ENCODE results near the gene BMF. TPM values are rescaled to one million over a fixed set of nuclear protein-coding genes. Genes with fewer than 3 reads are reported as not detected.

The BMF gene
- total and polyA plus RNA-seq, 12 donors, result 1.3 to 12.8 (median 7.1) TPM

DNA sequence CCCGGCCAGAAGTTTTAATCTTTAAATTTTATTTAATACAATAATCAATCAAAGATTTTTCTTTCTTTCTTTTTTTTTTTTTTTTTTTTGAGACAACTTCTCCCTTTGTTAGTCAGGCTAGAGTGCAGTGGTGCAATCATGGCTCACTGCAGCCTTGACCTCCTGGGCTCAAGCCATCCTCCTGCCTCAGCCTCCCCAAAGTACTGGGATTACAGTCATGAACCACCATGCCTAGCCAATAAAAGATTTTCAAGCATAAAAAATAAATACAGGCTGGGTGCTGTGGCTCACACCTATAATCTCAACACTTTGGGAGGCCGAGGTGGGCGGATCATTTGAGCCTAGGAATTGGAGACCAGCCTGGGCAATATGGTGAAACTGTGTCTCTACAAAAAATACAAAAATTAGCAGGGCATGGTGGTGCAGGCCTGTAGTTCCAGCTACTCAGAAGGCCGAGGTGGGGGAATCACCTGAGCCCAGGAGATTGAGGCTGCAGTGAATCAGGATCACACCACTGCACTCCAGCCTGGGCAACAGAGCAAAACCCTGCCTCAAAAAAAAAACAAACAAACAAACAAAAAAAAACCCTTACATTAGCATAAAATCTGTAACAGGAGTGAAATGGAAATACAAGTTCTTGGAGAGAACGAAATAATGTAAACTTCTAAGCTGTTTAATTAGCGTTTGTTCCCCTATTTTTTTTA, 40.6 kb downstream of the BMF start:
- H3K4me1 ChIP-seq (replicated peaks in 1 of 2), result peaks cover 23 to 28% of the 10 kb centered on the region in 2 donors
- H3K36me3 ChIP-seq (replicated peaks in 1 of 2), result no peaks in the 10 kb centered on the region
- peak overlapping the region in 1 of 5 donors; percentile 64 for H3K27ac ChIP-seq
- TF ChIP-seq, protein P1, sequence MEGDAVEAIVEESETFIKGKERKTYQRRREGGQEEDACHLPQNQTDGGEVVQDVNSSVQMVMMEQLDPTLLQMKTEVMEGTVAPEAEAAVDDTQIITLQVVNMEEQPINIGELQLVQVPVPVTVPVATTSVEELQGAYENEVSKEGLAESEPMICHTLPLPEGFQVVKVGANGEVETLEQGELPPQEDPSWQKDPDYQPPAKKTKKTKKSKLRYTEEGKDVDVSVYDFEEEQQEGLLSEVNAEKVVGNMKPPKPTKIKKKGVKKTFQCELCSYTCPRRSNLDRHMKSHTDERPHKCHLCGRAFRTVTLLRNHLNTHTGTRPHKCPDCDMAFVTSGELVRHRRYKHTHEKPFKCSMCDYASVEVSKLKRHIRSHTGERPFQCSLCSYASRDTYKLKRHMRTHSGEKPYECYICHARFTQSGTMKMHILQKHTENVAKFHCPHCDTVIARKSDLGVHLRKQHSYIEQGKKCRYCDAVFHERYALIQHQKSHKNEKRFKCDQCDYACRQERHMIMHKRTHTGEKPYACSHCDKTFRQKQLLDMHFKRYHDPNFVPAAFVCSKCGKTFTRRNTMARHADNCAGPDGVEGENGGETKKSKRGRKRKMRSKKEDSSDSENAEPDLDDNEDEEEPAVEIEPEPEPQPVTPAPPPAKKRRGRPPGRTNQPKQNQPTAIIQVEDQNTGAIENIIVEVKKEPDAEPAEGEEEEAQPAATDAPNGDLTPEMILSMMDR (IDR thresholded peaks at IDR 0.05), result no peak
- TF ChIP-seq POLR2A (IDR thresholded peaks at IDR 0.05), result no peak
- no peaks in the 10 kb centered on the region for H3K27me3 ChIP-seq
- intact Hi-C loops (cut with DNase I), result no loop called here
- no peaks in the 10 kb centered on the region for H3K9me3 ChIP-seq (replicated peaks in 1 of 3)
- no peak overlapping the region for H3K4me3 ChIP-seq
- WGBS, 4 donors, result 64 to 76% (median 69%) methylated on average over 6 of the region's 6 CpGs
- DNase-seq, result peak in 6 of 7 donors; percentile 56 to 91 (median 81)

DNA sequence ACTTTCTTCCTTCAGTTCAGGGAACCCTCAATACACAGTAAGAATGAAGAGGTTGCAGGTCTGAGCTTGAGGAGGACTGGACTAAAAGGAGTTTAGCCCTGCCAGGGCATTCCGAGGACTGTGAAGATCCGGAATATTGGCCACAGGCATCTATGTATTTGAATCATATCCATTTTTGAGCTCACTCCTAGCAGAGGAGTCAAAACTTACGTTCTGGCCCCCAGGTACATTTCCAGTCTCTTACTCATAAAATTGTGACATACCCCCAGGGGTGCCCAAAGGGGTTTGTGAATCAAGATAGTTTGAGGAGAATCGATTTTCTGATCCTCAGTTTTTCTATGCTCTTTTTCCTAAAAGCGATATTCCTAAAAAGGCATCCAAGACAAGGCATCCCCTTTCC, 42.1 kb downstream of the BMF start:
- TF ChIP-seq, protein P1 (IDR thresholded peaks at IDR 0.05), result no peak
- TF ChIP-seq POLR2A (IDR thresholded peaks at IDR 0.05), result no peak
- Histone ChIP-seq H3K4me1 (replicated peaks in 1 of 2) (peaks cover 23 to 28% of the 10 kb centered on the region in 2 donors), H3K36me3 (replicated peaks in 1 of 2) (no peaks in the 10 kb centered on the region), H3K27ac (no peak overlapping the region), H3K9me3 (replicated peaks in 1 of 3) (no peaks in the 10 kb centered on the region), H3K4me3 (no peak overlapping the region), H3K27me3 (no peaks in the 10 kb centered on the region)
- WGBS, 4 donors, result 87 to 97% (median 93%) methylated on average over 5 of the region's 5 CpGs
- DNase-seq, result no peak
- intact Hi-C loops (cut with DNase I), result no loop called here

DNA sequence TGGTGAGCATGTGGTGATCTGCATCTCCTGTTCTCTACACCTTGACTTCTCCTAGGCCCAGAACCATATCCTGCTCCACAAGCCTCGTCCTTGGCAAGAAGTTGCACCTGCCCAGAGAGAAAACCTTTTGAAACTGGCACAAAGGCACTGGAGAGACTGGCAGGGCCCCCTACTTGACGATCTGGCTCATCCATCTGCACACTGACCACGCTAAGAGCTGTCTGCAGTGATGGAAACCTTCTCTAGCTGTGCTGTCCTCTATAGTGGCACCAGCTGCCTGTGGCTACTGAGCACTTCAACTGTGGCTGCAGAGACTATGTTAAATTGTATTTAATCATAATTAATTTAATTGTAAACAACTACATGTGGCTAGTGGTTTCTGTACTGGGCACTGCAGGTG, 43.5 kb downstream of the BMF start:
- DNase-seq, result no peak
- TF ChIP-seq POLR2A (IDR thresholded peaks at IDR 0.05), result no peak
- TF ChIP-seq, protein P1 (IDR thresholded peaks at IDR 0.05), result no peak
- 87 to 93% (median 89%) methylated on average over 2 to 3 of the region's 3 CpGs for WGBS, 4 donors
- intact Hi-C loops (cut with DNase I), result no loop called here
- Histone ChIP-seq H3K4me1 (replicated peaks in 1 of 2) (peaks cover 23 to 28% of the 10 kb centered on the region in 2 donors), H3K36me3 (replicated peaks in 1 of 2) (no peaks in the 10 kb centered on the region), H3K27me3 (no peaks in the 10 kb centered on the region), H3K27ac (no peak overlapping the region), H3K9me3 (replicated peaks in 1 of 3) (no peaks in the 10 kb centered on the region), H3K4me3 (no peak overlapping the region)

DNA sequence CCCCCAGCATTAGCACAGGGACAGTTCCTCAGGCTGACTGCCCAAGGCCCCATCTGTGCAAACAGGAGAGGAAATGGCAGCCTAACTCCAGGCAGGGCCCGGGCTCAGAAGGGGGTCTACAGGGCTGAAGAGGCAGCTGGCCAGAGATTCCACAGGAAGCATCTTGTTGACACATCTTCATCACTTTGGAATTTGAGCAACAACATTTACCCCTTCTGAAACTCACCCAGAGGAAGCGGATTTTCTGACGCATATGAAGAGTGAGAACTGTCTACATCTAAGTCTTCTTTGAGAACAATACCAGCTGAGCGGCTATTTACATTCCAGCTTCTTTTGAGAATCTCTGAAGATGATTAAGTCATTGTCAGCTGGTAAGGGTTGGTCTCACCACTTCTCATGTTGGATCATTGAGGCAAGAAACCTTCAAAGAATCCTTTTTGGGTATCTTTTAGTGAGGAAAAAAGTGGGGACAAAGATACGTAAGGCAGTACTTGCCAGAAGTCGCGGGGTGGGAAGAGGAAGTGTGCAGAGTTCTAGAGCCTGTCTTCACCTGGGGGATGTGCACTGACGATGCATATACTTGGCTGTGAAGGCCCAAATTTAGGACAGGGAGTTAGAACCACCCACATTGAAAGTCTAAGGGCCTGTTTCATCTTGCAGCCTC, 44.3 kb downstream of the BMF start:
- TF ChIP-seq POLR2A (IDR thresholded peaks at IDR 0.05), result no peak
- TF ChIP-seq, protein P1 (IDR thresholded peaks at IDR 0.05), result no peak
- Histone ChIP-seq H3K27ac (no peak overlapping the region), H3K4me1 (replicated peaks in 1 of 2) (peaks cover 19 to 23% of the 10 kb centered on the region in 2 donors), H3K9me3 (replicated peaks in 1 of 3) (no peaks in the 10 kb centered on the region), H3K27me3 (no peaks in the 10 kb centered on the region), H3K36me3 (replicated peaks in 1 of 2) (no peaks in the 10 kb centered on the region), H3K4me3 (no peak overlapping the region)
- intact Hi-C loops (cut with DNase I), result no loop called here
- no peak for DNase-seq
- 85 to 93% (median 88%) methylated on average over 7 to 8 of the region's 8 CpGs for WGBS, 4 donors
